Thymus (tissue), 11 donors: ENCODE measurements around the gene TTC16. TPM values are rescaled to one million over a fixed set of nuclear protein-coding genes. Genes with fewer than 3 reads are reported as not detected.

Experiments
- DNase-seq, 9 donors: peaks; one replicate each; pipeline ENCODE4 v3.0.0-alpha.2; 2013; ENCODE audit warnings: low spot score in 9 of 9, low read depth in 6 of 9, missing footprints in 1 of 9
- H3K27ac ChIP-seq, 2 donors: one replicate each; pipeline ENCODE4 v1.5.1; 2013; ENCODE audit warnings: control low read depth in 1 of 2, low read depth in 1 of 2, low read length in 1 of 2, mild to moderate bottlenecking in 1 of 2, moderate library complexity in 1 of 2
- H3K27me3 ChIP-seq, 2 donors: one replicate each; pipeline ENCODE4 v1.5.1; 2013; ENCODE audit warnings: low read length in 1 of 2; ENCODE audit not compliant: control insufficient read depth in 2 of 2, insufficient read depth in 1 of 2
- H3K36me3 ChIP-seq, 2 donors: one replicate each; pipeline ENCODE4 v1.5.1; 2013; ENCODE audit warnings: low read length in 1 of 2, mild to moderate bottlenecking in 1 of 2, moderate library complexity in 1 of 2; ENCODE audit not compliant: control insufficient read depth in 2 of 2, insufficient read depth in 2 of 2
- H3K4me1 ChIP-seq, 2 donors: one replicate each; pipeline ENCODE4 v1.5.1; 2013; ENCODE audit warnings: low read length in 2 of 2; ENCODE audit not compliant: control insufficient read depth in 2 of 2, insufficient read depth in 2 of 2
- H3K4me3 ChIP-seq, 2 donors: one replicate each; pipeline ENCODE4 v1.5.1; 2013; ENCODE audit warnings: low read length in 2 of 2, control low read depth in 1 of 2, mild to moderate bottlenecking in 1 of 2
- H3K9me3 ChIP-seq, 2 donors: one replicate each; pipeline ENCODE4 v1.5.1; 2013; ENCODE audit warnings: low read length in 1 of 2, mild to moderate bottlenecking in 1 of 2; ENCODE audit not compliant: control insufficient read depth in 2 of 2, insufficient read depth in 1 of 2
- WGBS: extraction: QIAGEN DNeasy Blood & Tissue Kit; methylation state at CpG from one replicate; pipeline ENCODE4 v1.1.7; 2013; 5-methylcytosine and 5-hydroxymethylcytosine counted together
- polyA plus RNA-seq: library from polyadenylated mRNA; stranded (reverse); fragments of 200-250 nt; gene quantifications from one replicate; pipeline ENCODE4 v1.2.3, GENCODE V29; 2013
- total RNA-seq: library from RNA; stranded (reverse); fragments of 120-200 nt; gene quantifications from one replicate; pipeline ENCODE4 v1.2.4, GENCODE V29; 2013
- donor health status: healthy.

TTC16 gene
- total and polyA plus RNA-seq, 2 donors = 0.09 to 0.18 TPM

GRCh38 chr9:127694890-127695720 lies 20.8 kb upstream of the TTC16 start:
- Histone ChIP-seq H3K4me1 (peaks cover 0 to 14% of the 10 kb centered on the region in 2 donors), H3K27ac (no peak overlapping the region), H3K9me3 (no peaks in the 10 kb centered on the region), H3K4me3 (no peak overlapping the region), H3K36me3 (no peaks in the 10 kb centered on the region), H3K27me3 (peaks cover 0 to 6% of the 10 kb centered on the region in 2 donors)
- 92% methylated on average over 9 of the region's 9 CpGs for WGBS
- DNase-seq = no peak

GRCh38 chr9:127697575-127697974 lies 18.3 kb upstream of the TTC16 start:
- H3K36me3 ChIP-seq = no peaks in the 10 kb centered on the region
- H3K4me1 ChIP-seq = peaks cover 0 to 15% of the 10 kb centered on the region in 2 donors
- no peak overlapping the region for H3K4me3 ChIP-seq
- H3K9me3 ChIP-seq = no peaks in the 10 kb centered on the region
- H3K27me3 ChIP-seq = peaks cover 0 to 7% of the 10 kb centered on the region in 2 donors
- DNase-seq = no peak
- no peak overlapping the region for H3K27ac ChIP-seq
- 92% methylated on average over 5 of the region's 5 CpGs for WGBS

GRCh38 chr9:127698386-127698785 lies 17.5 kb upstream of the TTC16 start:
- Histone ChIP-seq H3K36me3 (no peaks in the 10 kb centered on the region), H3K27ac (peak overlapping the region in 1 of 2 donors; percentile 2), H3K4me3 (no peak overlapping the region), H3K27me3 (peaks cover 0 to 7% of the 10 kb centered on the region in 2 donors), H3K4me1 (peaks cover 0 to 16% of the 10 kb centered on the region in 2 donors), H3K9me3 (no peaks in the 10 kb centered on the region)
- 96% methylated on average over 5 of the region's 5 CpGs for WGBS
- no peak for DNase-seq

- H3K9me3 ChIP-seq = no peaks in the 10 kb centered on the region
- H3K4me1 ChIP-seq = peaks cover 0 to 22% of the 10 kb centered on the region in 2 donors
- peak overlapping the region; percentile 6 to 71 for H3K27ac ChIP-seq
- H3K4me3 ChIP-seq = peak overlapping the region; percentile 43 to 55
- peaks cover 0 to 7% of the 10 kb centered on the region in 2 donors for H3K27me3 ChIP-seq
- 18% methylated on average over 41 of the region's 41 CpGs for WGBS
- DNase-seq = peak; percentile 60 to 93 (median 82)
- no peaks in the 10 kb centered on the region for H3K36me3 ChIP-seq
Measured at GRCh38 chr9:127698985-127699670, 16.8 kb upstream of the TTC16 start.

GRCh38 chr9:127700140-127700539 lies 15.7 kb upstream of the TTC16 start:
- 97% methylated on average over 2 of the region's 2 CpGs for WGBS
- peaks cover 3 to 25% of the 10 kb centered on the region in 2 donors for H3K4me1 ChIP-seq
- H3K27me3 ChIP-seq = peaks cover 0 to 7% of the 10 kb centered on the region in 2 donors
- no peak overlapping the region for H3K27ac ChIP-seq
- no peaks in the 10 kb centered on the region for H3K9me3 ChIP-seq
- no peak for DNase-seq
- H3K4me3 ChIP-seq = no peak overlapping the region
- no peaks in the 10 kb centered on the region for H3K36me3 ChIP-seq

- Histone ChIP-seq H3K27ac (no peak overlapping the region), H3K4me3 (no peak overlapping the region), H3K9me3 (no peaks in the 10 kb centered on the region), H3K4me1 (peaks cover 3 to 26% of the 10 kb centered on the region in 2 donors), H3K36me3 (no peaks in the 10 kb centered on the region), H3K27me3 (peaks cover 0 to 7% of the 10 kb centered on the region in 2 donors)
- DNase-seq = no peak
- WGBS = 96% methylated on average over 5 of the region's 5 CpGs
Measured at GRCh38 chr9:127700594-127701255, 15.2 kb upstream of the TTC16 start.

GRCh38 chr9:127703289-127703946 lies 12.5 kb upstream of the TTC16 start:
- 90% methylated on average over 9 of the region's 9 CpGs for WGBS
- no peaks in the 10 kb centered on the region for H3K9me3 ChIP-seq
- no peak overlapping the region for H3K27ac ChIP-seq
- DNase-seq = no peak
- no peak overlapping the region for H3K4me3 ChIP-seq
- no peaks in the 10 kb centered on the region for H3K36me3 ChIP-seq
- H3K4me1 ChIP-seq = peaks cover 3 to 38% of the 10 kb centered on the region in 2 donors
- peaks cover 0 to 7% of the 10 kb centered on the region in 2 donors for H3K27me3 ChIP-seq

- Histone ChIP-seq H3K4me3 (no peak overlapping the region), H3K4me1 (peaks cover 3 to 28% of the 10 kb centered on the region in 2 donors), H3K9me3 (peaks cover 0 to 4% of the 10 kb centered on the region in 2 donors), H3K27me3 (no peaks in the 10 kb centered on the region), H3K27ac (no peak overlapping the region), H3K36me3 (no peaks in the 10 kb centered on the region)
- DNase-seq = no peak
- 98% methylated on average over 12 of the region's 12 CpGs for WGBS
Measured at GRCh38 chr9:127705577-127706379, 10.1 kb upstream of the TTC16 start.
